Astrocyte (in vitro differentiated cells and primary cell): ENCODE data around the gene TMOD4. TPM values are rescaled to one million over a fixed set of nuclear protein-coding genes. Genes with fewer than 3 reads are reported as not detected.

Experiments used
- DNase-seq: peaks from one replicate; pipeline ENCODE4 v3.0.0-alpha.2; 2010; ENCODE audit warnings: low read depth
- FAIRE-seq: peaks from 2 replicates; lab custom pipeline; 2011; peaks lifted over from hg19 to GRCh38; lab: Jason Lieb, UNC
- H2AFZ ChIP-seq: 2 replicates; pipeline ENCODE4 v1.6.0; 2012; ENCODE audit warnings: low read depth, low read length, inconsistent platforms
- H3K27ac ChIP-seq: 2 replicates; pipeline ENCODE4 v1.5.1; 2011; ENCODE audit warnings: low read depth, low read length, inconsistent platforms
- H3K27me3 ChIP-seq: 2 replicates; pipeline ENCODE4 v1.6.0; 2011; ENCODE audit warnings: low read length, inconsistent platforms; ENCODE audit not compliant: insufficient read depth
- H3K36me3 ChIP-seq: 2 replicates; pipeline ENCODE4 v1.5.1; 2011; ENCODE audit warnings: low read length, inconsistent platforms; ENCODE audit not compliant: insufficient read depth
- H3K4me1 ChIP-seq: 2 replicates; pipeline ENCODE4 v1.5.1; 2011; ENCODE audit warnings: low read length, inconsistent platforms; ENCODE audit not compliant: insufficient read depth
- H3K4me2 ChIP-seq: 2 replicates; pipeline ENCODE4 v1.6.0; 2012; ENCODE audit warnings: low read length, inconsistent platforms
- H3K4me3 ChIP-seq: 2 replicates; pipeline ENCODE4 v1.5.1; 2011; ENCODE audit warnings: low read depth, mild to moderate bottlenecking, low read length, inconsistent platforms; ENCODE audit not compliant: insufficient read depth
- H3K79me2 ChIP-seq: 2 replicates; pipeline ENCODE4 v1.6.0; 2012; ENCODE audit warnings: mild to moderate bottlenecking, low read length, inconsistent platforms; ENCODE audit not compliant: insufficient read depth
- H3K9ac ChIP-seq: 2 replicates; pipeline ENCODE4 v1.6.0; 2012; ENCODE audit warnings: mild to moderate bottlenecking, low read length, inconsistent platforms
- H3K9me3 ChIP-seq: 2 replicates; pipeline ENCODE4 v1.5.1; 2012; ENCODE audit warnings: low read depth, mild to moderate bottlenecking, low read length, inconsistent platforms; ENCODE audit not compliant: insufficient read depth
- H4K20me1 ChIP-seq: 2 replicates; pipeline ENCODE4 v1.6.0; 2012; ENCODE audit warnings: low read length, inconsistent platforms; ENCODE audit not compliant: insufficient read depth
- H3K27ac Mint-ChIP-seq: one replicate; pipeline ENCODE4 v1.8.0; 2021; ENCODE audit warnings: mild to moderate bottlenecking, mixed read lengths; ENCODE audit not compliant: unreplicated experiment
- H3K27me3 Mint-ChIP-seq: one replicate; pipeline ENCODE4 v1.8.0; 2021; ENCODE audit warnings: low read depth, mixed read lengths; ENCODE audit not compliant: unreplicated experiment
- H3K36me3 Mint-ChIP-seq: one replicate; pipeline ENCODE4 v1.8.0; 2021; ENCODE audit warnings: low read depth, mixed read lengths; ENCODE audit not compliant: unreplicated experiment
- H3K4me1 Mint-ChIP-seq: one replicate; pipeline ENCODE4 v1.8.0; 2021; ENCODE audit warnings: low read depth, mixed read lengths; ENCODE audit not compliant: unreplicated experiment
- H3K4me3 Mint-ChIP-seq: one replicate; pipeline ENCODE4 v1.8.0; 2021; ENCODE audit warnings: mild to moderate bottlenecking, moderate library complexity, mixed read lengths; ENCODE audit not compliant: unreplicated experiment
- H3K9me3 Mint-ChIP-seq: one replicate; pipeline ENCODE4 v1.8.0; 2021; ENCODE audit warnings: mild to moderate bottlenecking, mixed read lengths; ENCODE audit not compliant: unreplicated experiment
- EZH2 ChIP-seq: IDR thresholded peaks from 2 replicates; pipeline ENCODE4 v1.6.1; 2012; ENCODE audit warnings: mild to moderate bottlenecking, low read length, inconsistent platforms; ENCODE audit not compliant: insufficient read depth
- total RNA-seq: library from RNA; stranded (reverse); gene quantifications from 2 replicates; pipeline ENCODE4 v1.2.1, GENCODE V29; 2021
- TF ChIP-seq, protein P1 (sequence below): IDR thresholded peaks from 2 replicates; pipeline ENCODE4 v1.5.1; 2011; ENCODE audit warnings: low read depth, mild to moderate bottlenecking, inconsistent platforms, low read length, moderate library complexity; ENCODE audit not compliant: insufficient read depth

The TMOD4 gene
- total RNA-seq, 1 donor from 2014 or later: 1.4 TPM

DNA sequence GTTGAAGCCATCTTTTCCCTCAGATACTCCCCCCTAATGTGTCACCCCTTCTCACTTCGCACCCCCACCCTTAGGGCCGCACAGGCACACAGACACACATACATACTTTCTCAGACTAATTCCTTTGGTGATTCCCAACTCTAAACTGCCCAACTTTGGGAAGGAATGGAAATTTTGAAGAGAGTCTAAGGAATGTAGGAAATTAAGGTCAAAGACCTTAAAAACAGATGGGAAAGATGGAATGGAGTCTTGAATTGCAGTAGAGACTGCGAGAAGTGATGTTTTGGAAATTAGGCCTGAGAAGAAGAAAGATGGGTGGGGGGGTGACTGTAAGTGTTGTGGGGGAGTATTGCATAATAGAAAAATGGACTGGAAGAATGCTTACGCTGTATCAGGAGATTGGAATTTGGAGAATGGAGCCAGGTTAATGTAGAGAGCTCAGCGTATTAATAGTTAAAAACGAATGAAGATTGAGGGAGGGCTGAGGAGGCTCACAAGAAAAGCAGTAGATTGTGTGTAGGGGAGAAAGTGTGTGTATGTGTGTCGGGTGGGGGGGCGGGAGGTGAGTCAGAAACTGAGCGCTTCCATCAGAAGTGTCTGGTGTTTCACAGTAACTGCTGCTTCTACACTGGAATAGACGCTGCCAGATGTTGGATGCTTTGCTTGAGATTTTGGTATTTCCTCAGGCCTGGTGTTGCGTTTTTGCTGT is 24.2 kb upstream of the TMOD4 start:
- H2AFZ ChIP-seq: no peak overlapping the region
- peak overlapping the region; percentile 100 for H3K27ac Mint-ChIP-seq
- H3K79me2 ChIP-seq: peaks cover 63% of the 10 kb centered on the region
- H4K20me1 ChIP-seq: peaks cover 54% of the 10 kb centered on the region
- peak overlapping the region; percentile 97 for H3K27ac ChIP-seq
- H3K9me3 ChIP-seq: no peaks in the 10 kb centered on the region
- no peaks in the 10 kb centered on the region for H3K27me3 ChIP-seq
- TF ChIP-seq EZH2: no peak
- TF ChIP-seq, protein P1, sequence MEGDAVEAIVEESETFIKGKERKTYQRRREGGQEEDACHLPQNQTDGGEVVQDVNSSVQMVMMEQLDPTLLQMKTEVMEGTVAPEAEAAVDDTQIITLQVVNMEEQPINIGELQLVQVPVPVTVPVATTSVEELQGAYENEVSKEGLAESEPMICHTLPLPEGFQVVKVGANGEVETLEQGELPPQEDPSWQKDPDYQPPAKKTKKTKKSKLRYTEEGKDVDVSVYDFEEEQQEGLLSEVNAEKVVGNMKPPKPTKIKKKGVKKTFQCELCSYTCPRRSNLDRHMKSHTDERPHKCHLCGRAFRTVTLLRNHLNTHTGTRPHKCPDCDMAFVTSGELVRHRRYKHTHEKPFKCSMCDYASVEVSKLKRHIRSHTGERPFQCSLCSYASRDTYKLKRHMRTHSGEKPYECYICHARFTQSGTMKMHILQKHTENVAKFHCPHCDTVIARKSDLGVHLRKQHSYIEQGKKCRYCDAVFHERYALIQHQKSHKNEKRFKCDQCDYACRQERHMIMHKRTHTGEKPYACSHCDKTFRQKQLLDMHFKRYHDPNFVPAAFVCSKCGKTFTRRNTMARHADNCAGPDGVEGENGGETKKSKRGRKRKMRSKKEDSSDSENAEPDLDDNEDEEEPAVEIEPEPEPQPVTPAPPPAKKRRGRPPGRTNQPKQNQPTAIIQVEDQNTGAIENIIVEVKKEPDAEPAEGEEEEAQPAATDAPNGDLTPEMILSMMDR: no peak
- H3K4me1 ChIP-seq: peaks cover 24% of the 10 kb centered on the region
- peak overlapping the region; percentile 95 for H3K4me2 ChIP-seq
- peak overlapping the region; percentile 99 for H3K4me3 Mint-ChIP-seq
- H3K36me3 Mint-ChIP-seq: peaks cover 6% of the 10 kb centered on the region
- H3K4me3 ChIP-seq: peak overlapping the region; percentile 98
- FAIRE-seq (no peak), DNase-seq (peak; percentile 92)
- H3K27me3 Mint-ChIP-seq: no peaks in the 10 kb centered on the region
- peaks cover 10% of the 10 kb centered on the region for H3K36me3 ChIP-seq
- H3K9ac ChIP-seq: peak overlapping the region; percentile 100
- H3K9me3 Mint-ChIP-seq: no peaks in the 10 kb centered on the region
- H3K4me1 Mint-ChIP-seq: peaks cover 21% of the 10 kb centered on the region

DNA sequence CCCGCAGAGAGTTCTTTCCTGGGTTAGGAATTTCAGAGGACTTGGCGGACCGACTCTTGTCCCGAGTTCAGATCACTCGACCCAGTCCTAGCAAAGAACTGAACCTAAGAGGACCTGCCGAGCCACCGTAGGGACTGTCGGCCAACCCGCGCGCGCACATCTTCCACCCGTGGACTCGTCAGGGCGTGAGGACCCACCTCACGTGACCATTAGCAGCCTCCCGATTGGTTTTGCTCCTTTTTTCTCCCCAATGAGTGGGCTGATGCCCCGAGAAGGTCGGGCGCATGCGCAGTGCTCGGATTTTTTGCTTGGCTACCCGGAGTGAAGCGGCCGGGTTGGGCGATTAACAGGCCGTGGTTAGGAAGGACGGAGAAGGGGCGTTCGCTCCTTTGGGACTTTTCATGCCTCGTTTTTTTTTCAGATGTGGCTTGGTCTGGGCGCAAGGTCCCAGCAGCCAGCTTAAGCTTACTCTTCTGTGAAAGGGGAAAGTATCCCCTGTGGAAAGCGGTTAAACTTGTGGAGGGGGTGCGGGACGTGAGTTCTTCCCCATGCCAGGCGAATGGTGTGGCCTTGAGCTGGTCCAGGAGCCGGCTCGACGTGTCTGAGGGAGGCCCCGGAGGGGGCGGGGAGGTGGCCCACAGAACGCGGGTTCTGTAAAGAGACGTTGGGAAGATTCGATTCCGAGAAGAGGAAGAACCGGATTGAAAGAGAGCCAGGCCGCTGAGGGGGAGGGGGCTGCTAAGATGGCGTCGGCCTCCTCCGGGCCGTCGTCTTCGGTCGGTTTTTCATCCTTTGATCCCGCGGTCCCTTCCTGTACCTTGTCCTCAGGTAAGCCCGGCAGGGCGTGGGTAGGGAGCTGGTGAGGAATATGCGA is 22.7 kb upstream of the TMOD4 start, which contains the start of gene PIP5K1A:
TSS of gene PIP5K1A (plus strand) at position 299 of the 874 bp plus-strand sequence. CDS start at position 744, 445 bp downstream.
- Mint-ChIP-seq H3K36me3 (peaks cover 2% of the 10 kb centered on the region), H3K27ac (peak within 1 kb of the TSS; percentile 100), H3K9me3 (no peaks in the 10 kb centered on the region), H3K4me1 (peaks cover 19% of the 10 kb centered on the region), H3K27me3 (no peaks in the 10 kb centered on the region), H3K4me3 (peak within 1 kb of the TSS; percentile 99)
- Histone ChIP-seq H3K36me3 (peaks cover 10% of the 10 kb centered on the region), H3K27ac (peak within 1 kb of the TSS; percentile 97), H3K4me1 (peaks cover 24% of the 10 kb centered on the region), H3K9me3 (no peaks in the 10 kb centered on the region), H3K27me3 (no peaks in the 10 kb centered on the region), H3K9ac (peak within 1 kb of the TSS; percentile 100), H2AFZ (peak within 1 kb of the TSS; percentile 72), H4K20me1 (peaks cover 39% of the 10 kb centered on the region), H3K79me2 (peaks cover 48% of the 10 kb centered on the region), H3K4me2 (peak within 1 kb of the TSS; percentile 95), H3K4me3 (peak within 1 kb of the TSS; percentile 98)
- TF ChIP-seq, protein P1: no peak
- no peak for TF ChIP-seq EZH2
- DNase-seq (peak; percentile 92), FAIRE-seq (no peak)
